Stimulated activated CD8-positive, alpha-beta memory T cell treated with anti-CD3 and anti-CD28 coated beads, Interleukin-12 subunit alpha, Interleukin-12 subunit beta, amount 100 ng/mL, for 4 hours (primary cell): ENCODE data around the gene GSX2.

Source experiments
- DNase-seq: peaks from one replicate; pipeline ENCODE4 v3.0.0-alpha.2; 2020; ENCODE audit warnings: low read depth

Gene GSX2

GRCh38 chr4:54077812-54078211 lies 22.2 kb upstream of the GSX2 start:
- DNase-seq, result no peak

GRCh38 chr4:54082168-54082567 lies 17.8 kb upstream of the GSX2 start:
- DNase-seq, result no peak

- DNase-seq, result no peak
These were observed 14.7 kb upstream of the GSX2 start for GRCh38 chr4:54085284-54085683.

GRCh38 chr4:54089875-54090274 lies 10.1 kb upstream of the GSX2 start:
- DNase-seq, result no peak

DNA sequence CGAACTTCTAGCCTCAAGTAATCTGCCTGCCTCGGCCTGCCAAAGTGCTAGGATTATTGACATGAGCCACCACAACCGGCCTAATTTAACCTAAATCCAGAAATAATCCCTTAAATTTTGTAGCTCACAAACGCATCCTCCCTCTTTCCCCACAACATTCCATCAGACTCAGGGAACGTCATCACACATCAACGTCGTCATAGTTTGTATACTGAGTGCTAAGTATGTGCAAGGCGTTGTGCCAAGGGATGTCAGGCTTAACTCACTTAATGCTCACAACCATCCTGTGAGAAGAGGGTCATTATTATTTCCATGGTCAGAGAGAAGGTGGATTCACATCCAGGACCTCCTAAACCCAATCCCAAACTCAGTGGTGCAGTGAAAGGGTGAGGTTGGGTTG lies 9.6 kb upstream of the GSX2 start:
- DNase-seq, result no peak

GRCh38 chr4:54090804-54091623 lies 8.9 kb upstream of the GSX2 start:
- DNase-seq, result no peak

GRCh38 chr4:54091637-54092404 lies 8.1 kb upstream of the GSX2 start:
- peak; percentile 71 for DNase-seq

GRCh38 chr4:54092405-54093323 lies 7.3 kb upstream of the GSX2 start:
- DNase-seq, result no peak

DNA sequence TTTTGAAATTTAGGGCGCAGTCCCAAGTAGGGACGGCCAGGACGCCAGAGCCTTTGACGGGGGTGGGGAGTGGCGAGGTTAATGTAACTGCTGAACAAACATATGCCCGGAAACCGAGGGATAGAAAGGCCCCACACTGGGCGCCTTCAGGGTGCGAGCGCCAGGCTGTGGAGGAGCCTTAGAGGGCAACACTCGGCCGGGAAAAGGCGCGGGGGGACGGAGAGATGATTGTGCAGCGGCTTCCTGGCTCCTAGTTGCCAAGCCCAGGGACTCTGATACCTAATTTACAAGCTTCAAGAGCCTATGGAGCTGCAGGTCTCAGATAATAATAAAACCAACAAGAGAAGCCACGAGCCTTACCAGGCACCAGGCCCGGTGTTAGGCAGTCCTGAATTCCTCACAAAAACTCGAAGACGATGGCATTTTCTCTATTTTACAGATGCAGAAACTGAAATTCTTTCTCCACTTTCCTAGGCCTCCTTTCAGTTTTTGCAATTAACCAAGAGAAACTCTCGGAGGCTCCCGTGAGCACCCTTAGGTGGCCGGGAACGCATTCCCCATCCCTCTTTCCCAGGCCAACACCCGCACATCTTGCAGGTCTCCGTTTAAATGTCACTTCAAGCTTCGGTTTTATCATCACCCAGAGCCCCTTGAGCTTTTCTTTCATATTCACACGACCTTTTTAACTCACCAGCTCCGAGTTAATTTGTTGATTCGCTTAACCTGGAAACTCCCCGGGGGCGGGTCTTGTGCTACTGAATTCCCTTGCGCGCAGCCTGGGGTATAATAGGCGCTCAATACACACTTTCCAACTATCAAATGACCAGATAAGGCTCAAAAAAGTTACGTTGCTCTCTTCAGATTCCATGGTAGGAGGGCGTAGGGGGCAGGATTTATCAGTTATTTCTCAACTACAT lies 6.4 kb upstream of the GSX2 start:
- no peak for DNase-seq

DNA sequence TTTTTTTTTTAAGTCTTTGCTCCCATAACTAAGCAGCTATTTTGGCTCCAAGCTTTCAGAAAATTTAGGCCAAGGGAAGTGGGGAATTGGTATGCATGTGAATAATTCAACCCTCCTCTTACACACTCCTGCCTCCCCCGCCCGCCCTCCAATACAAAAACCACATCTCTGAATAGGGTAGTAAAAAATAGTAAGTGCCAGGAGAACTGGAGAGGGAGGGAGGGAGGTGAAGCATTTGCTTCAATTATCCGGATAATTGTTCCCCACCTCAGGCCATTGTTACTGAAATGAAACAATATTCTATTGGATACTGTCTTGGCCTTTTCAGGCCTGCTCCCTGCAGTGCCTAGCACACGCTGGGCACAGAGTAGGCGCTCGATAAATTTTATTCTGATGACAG lies 5.5 kb upstream of the GSX2 start:
- DNase-seq, result no peak

DNA sequence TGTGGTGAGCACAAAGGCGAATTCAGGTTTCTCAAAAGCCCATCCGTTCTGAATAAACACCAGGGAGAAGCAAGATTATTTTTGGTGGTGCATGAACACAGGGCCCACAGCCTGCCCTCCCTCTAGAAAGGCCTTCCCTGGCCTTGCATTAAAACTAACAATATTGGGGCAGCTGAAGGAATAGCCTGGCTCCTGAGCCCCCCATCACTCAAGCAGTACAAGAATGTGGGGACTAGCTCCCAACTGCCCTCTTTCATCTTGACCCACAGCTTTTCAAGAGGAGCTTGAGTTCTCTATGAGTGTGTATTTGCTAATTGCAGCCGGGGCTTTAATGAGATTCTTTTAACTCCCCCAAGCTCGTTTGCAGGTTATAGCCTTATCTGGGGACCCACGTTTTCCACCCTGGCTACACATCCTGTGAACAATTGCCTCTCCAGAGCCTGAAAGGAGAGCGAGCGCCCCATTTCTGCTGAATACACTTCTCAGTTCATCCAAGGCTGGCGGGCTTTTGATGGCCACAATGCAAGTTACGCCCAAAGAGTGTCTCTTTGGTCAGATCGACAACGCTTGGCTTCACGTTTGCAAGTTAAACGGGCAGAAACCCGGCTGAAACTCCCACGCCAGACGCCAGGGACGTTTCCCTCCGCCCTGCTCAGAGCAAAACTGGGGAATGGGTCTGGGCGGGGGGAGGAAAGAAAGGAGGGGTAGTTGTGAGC lies 4.7 kb upstream of the GSX2 start:
- DNase-seq, result no peak

- DNase-seq, result no peak
These were observed 3.5 kb upstream of the GSX2 start for GRCh38 chr4:54096295-54096962.

- no peak for DNase-seq
These were observed 2.8 kb upstream of the GSX2 start for GRCh38 chr4:54097152-54097551.

DNA sequence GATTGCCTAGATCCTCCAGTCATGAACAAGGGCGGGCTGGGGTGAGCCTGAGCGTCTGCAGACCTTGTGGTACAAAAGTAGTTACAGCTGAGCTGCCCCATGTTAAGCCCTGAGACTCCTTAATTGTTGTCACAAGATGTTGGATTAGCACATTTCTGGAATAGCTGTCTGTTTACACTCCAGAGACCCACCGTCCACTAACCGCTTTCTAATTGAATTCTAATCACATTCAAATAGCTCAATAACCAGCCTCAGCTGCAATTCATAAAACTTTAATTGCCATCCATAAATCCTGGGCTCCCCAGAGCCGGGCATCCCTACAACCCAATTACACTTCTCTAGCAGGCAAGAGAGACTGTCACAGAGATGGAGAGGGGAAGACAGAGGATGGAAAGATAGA lies 1.6 kb upstream of the GSX2 start:
- no peak for DNase-seq

- DNase-seq, result no peak
These were observed 646 bp upstream of the GSX2 start for GRCh38 chr4:54099287-54099747.

- DNase-seq, result no peak
These were observed 729 bp downstream of the GSX2 start for GRCh38 chr4:54100595-54101189.

- DNase-seq, result no peak
These were observed 1.5 kb downstream of the GSX2 start for GRCh38 chr4:54101190-54102041.

DNA sequence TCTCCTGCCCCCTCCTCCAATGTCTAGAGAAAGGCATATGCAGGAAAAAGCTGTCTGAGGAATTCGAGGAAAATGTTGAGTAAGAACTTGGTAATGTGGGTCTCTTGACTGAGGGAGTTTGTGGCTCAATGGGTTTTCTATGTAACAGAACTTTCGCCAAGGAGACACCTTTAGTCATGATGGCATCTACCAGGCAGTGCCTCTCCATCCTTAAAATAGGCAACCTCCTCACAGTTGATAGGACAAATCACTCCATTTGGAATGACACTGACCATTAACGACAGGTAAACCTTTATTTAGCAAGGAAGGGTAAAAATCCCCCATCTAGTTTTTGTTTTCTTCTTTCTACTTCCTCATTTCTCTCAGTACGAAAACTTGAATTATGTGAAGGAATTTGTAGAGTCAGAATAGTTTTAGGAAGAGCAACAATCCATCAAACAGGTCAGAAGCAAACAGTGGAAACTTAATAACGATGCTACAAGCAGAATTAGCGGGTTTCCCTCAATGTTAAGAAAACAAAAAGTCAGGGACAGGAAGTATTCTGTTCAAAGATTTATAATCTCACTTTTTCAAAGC lies 2.7 kb downstream of the GSX2 start:
- no peak for DNase-seq
